GM10266 (cell line): ENCODE data around the gene PCDH9.

Experiments
- DNase-seq: peaks from one replicate; pipeline ENCODE4 v3.0.0; 2012; ENCODE audit errors: extremely low spot score
- TF ChIP-seq, protein P1 (sequence below): IDR thresholded peaks from 2 replicates; pipeline ENCODE4 v1.5.1; 2012; ENCODE audit warnings: mild to moderate bottlenecking, low read depth; ENCODE audit not compliant: control insufficient read depth, insufficient read depth; ENCODE audit errors: missing control alignments

The PCDH9 gene

DNA sequence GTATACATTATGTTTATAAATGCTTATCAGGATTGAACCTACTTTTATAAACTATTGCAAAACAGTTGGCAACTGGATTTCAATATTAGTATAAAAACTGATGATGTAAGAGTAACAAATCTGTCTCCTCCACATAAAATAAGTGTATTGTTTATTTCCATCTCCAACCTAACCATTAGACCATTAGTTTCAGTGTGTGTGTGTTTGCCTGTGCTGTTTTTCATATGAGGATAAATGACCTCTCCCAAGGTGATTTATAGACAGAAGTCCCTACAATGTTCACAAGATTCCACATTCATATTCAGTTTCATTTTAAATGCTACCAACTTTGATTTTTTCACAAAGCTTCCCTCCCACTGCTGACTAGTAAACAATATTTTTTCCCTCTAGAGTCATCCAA, 871.6 kb downstream of the PCDH9 start:
- no peak for DNase-seq
- TF ChIP-seq, protein P1, sequence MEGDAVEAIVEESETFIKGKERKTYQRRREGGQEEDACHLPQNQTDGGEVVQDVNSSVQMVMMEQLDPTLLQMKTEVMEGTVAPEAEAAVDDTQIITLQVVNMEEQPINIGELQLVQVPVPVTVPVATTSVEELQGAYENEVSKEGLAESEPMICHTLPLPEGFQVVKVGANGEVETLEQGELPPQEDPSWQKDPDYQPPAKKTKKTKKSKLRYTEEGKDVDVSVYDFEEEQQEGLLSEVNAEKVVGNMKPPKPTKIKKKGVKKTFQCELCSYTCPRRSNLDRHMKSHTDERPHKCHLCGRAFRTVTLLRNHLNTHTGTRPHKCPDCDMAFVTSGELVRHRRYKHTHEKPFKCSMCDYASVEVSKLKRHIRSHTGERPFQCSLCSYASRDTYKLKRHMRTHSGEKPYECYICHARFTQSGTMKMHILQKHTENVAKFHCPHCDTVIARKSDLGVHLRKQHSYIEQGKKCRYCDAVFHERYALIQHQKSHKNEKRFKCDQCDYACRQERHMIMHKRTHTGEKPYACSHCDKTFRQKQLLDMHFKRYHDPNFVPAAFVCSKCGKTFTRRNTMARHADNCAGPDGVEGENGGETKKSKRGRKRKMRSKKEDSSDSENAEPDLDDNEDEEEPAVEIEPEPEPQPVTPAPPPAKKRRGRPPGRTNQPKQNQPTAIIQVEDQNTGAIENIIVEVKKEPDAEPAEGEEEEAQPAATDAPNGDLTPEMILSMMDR, result no peak

DNA sequence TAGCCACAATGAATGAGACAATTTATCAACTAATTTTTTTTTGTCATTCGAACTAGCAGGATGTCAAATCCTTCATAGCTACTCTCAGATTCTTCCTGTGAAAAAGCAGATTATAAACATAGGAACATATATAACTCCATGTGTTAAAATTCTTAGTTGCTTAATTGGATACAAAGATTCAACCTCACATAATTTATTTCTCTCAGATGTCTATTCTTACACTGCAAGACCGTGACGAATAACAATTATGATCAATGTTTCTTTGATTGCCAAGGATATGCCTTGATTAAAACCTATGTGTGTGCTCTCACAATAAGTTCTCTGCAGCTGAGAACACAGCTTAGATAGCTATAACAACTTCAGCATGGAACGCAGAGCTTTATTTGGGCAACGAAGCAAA, 872.7 kb downstream of the PCDH9 start:
- TF ChIP-seq, protein P1, result no peak
- DNase-seq, result no peak

DNA sequence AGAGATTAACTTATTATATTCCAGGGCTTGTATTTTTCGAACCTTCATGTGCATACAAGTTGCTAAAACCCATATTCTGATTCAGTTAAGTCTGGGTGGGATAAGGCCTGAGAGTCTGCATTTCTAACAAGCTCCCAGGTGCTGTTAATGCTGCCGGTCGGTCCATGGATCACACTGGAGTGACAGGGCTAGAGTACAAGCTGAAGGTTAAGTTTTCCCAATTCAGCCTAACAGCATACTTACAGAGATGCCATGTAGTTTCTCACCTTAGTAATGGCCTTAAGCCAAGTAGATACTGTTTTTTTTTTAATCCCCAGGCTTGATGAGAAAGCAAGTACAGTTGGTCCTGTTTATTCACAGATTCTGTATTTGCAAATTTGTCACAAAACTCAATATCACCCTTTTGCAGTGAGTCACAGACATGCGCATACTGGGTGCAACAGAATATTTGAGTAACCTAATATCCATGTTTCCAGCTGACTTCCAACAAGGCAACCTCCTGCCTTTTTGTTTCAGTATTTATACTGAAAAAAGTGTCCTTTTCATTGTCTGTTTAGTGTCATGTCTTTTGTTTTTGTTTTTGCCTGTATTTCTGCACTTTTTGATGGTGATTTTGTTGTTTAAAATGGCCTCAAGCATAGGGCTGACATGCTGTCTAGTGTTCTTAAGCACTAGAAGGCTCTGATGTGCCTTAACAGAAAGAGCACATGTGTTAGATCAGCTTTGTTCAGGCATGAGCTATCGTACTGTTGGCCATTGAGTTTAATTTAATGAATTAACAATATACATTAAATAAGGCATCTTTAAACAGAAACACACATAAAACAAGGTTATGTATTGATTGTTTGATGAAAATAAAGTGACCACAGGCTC, 875.0 kb downstream of the PCDH9 start:
- TF ChIP-seq, protein P1, result no peak
- no peak for DNase-seq

DNA sequence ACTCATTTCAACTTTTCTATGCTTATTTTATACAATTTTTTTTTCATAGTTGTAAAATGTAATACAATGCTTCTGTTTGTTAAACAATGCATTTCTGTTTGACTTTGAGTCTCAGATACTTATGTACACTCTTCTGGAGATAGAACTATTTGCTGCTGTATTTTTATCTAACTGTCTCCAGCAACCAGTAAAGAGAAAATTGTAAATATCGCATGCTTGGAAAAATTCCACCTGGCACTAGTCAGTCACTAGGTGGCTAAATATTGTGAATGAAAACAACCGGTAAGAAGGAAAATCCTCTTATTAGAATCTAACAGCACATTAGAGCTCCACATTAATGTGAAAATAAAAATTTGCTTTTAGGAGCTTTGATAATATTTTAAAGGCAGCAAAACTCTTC, 876.5 kb downstream of the PCDH9 start:
- DNase-seq, result no peak
- TF ChIP-seq, protein P1, result no peak

DNA sequence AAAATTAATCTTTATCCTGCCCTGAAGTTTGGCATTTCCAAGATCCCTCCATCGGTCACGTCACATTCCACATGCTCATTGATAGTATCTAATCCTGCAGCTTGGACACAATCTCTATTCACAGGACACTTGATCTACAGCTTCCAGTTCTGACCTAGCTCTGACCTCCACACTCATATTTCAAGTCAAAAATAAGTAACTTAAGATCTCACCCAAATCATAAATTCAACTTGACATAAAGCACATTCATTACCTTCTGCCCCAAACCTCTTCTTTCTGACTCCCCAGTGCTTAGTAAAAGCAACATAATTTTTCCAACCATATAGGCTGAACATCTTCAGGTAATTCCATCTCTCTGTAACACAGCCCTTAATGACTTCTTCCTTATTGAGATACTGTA, 880.2 kb downstream of the PCDH9 start:
- no peak for DNase-seq
- TF ChIP-seq, protein P1, result no peak

DNA sequence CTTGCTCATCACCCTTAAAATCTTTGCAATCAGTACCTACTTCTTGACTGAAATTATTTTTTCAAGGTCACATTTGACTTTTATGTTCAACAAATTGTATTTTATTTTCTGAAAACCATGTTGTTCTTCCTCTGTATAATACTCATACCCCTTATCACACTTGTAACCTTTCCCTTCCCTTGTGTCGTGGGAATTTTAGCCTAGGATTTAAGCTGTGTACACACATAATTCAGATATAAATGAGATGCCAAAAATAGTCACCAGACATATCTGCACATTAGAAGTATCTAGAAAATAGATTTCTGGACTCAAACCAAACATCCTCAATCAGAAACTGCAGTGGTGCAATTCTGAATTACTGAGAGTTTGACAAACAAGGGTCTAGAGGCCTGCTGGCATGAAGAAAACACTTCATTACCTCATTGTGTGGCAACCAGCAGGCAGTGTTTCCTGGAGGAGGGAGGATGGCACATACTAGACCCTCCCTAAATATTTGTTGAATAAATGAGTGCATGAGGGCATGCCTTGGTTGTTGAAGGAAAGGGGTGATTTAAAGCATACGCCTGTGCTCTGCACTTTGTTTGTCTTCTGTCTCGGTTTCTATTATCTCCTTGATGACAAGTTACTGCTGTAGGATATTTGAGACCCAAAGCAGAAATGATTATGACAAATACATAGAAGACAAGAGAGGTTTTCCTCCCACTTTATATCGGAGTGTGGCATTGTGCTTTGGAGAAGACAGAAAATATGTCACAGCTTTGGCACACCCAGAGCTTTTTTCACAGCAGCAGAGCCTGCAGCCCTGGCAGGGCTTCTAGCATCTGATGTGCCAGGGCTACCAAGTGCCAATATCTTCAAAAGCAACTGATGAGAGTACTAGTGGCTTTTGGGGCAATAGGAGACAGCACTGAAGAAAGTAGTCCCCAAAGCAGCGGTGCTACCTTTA, 881.1 kb downstream of the PCDH9 start:
- TF ChIP-seq, protein P1, result no peak
- no peak for DNase-seq
